Muscle layer of colon (tissue), 2 donors: ENCODE results near the gene SCUBE1.

Source experiments
- H3K27ac ChIP-seq: one replicate; pipeline ENCODE4 v1.7.0; 2013; ENCODE audit warnings: low read depth, mild to moderate bottlenecking, low read length, moderate library complexity
- H3K27me3 ChIP-seq, 2 donors: one replicate each; pipeline ENCODE4 v1.7.0; 2013; ENCODE audit warnings: low read length in 2 of 2, mild to moderate bottlenecking in 2 of 2; ENCODE audit not compliant: insufficient read depth in 2 of 2, control insufficient read depth in 1 of 2
- H3K36me3 ChIP-seq: one replicate; pipeline ENCODE4 v1.7.0; 2013; ENCODE audit warnings: mild to moderate bottlenecking, low read length; ENCODE audit not compliant: insufficient read depth
- H3K4me1 ChIP-seq: one replicate; pipeline ENCODE4 v1.7.0; 2013; ENCODE audit warnings: mild to moderate bottlenecking, low read length; ENCODE audit not compliant: insufficient read depth
- H3K4me3 ChIP-seq, 2 donors: one replicate each; pipeline ENCODE4 v1.7.0; 2013; ENCODE audit warnings: low read length in 2 of 2, low read depth in 1 of 2, mild to moderate bottlenecking in 1 of 2, moderate library complexity in 1 of 2
- H3K9ac ChIP-seq: one replicate; pipeline ENCODE4 v1.7.0; 2013; ENCODE audit warnings: low read length
- H3K9me3 ChIP-seq: one replicate; pipeline ENCODE4 v1.7.0; 2013; ENCODE audit warnings: mild to moderate bottlenecking, low read length
- donor health status: abdominal sarcoma.
- donor health status: Adenocarcinoma of cecum.

SCUBE1 gene

GRCh38 chr22:43263645-43264514, 79.3 kb downstream of the SCUBE1 start:
- peaks cover 0 to 12% of the 10 kb centered on the region in 2 donors for H3K27me3 ChIP-seq
- no peak overlapping the region for H3K9ac ChIP-seq
- no peaks in the 10 kb centered on the region for H3K9me3 ChIP-seq
- H3K4me1 ChIP-seq: peaks cover 9% of the 10 kb centered on the region
- no peak overlapping the region for H3K27ac ChIP-seq
- no peaks in the 10 kb centered on the region for H3K36me3 ChIP-seq
- H3K4me3 ChIP-seq: no peak overlapping the region

GRCh38 chr22:43262990-43263644, 80.1 kb downstream of the SCUBE1 start:
- no peak overlapping the region for H3K27ac ChIP-seq
- no peak overlapping the region for H3K4me3 ChIP-seq
- peaks cover 9% of the 10 kb centered on the region for H3K4me1 ChIP-seq
- H3K36me3 ChIP-seq: no peaks in the 10 kb centered on the region
- no peak overlapping the region for H3K9ac ChIP-seq
- no peaks in the 10 kb centered on the region for H3K9me3 ChIP-seq
- H3K27me3 ChIP-seq: peaks cover 0 to 6% of the 10 kb centered on the region in 2 donors

GRCh38 chr22:43260331-43261231, 82.6 kb downstream of the SCUBE1 start:
- H3K4me1 ChIP-seq: peaks cover 9% of the 10 kb centered on the region
- no peaks in the 10 kb centered on the region for H3K9me3 ChIP-seq
- no peak overlapping the region for H3K27ac ChIP-seq
- no peak overlapping the region for H3K9ac ChIP-seq
- H3K36me3 ChIP-seq: no peaks in the 10 kb centered on the region
- no peak overlapping the region for H3K4me3 ChIP-seq
- H3K27me3 ChIP-seq: no peaks in the 10 kb centered on the region

- Histone ChIP-seq H3K36me3 (no peaks in the 10 kb centered on the region), H3K27ac (no peak overlapping the region), H3K27me3 (no peaks in the 10 kb centered on the region), H3K4me3 (no peak overlapping the region), H3K9ac (no peak overlapping the region), H3K4me1 (no peaks in the 10 kb centered on the region), H3K9me3 (no peaks in the 10 kb centered on the region)
These were observed 85.2 kb downstream of the SCUBE1 start for GRCh38 chr22:43257961-43258360.

GRCh38 chr22:43257549-43257948, 85.6 kb downstream of the SCUBE1 start:
- Histone ChIP-seq H3K9ac (no peak overlapping the region), H3K4me1 (no peaks in the 10 kb centered on the region), H3K27me3 (no peaks in the 10 kb centered on the region), H3K9me3 (no peaks in the 10 kb centered on the region), H3K4me3 (no peak overlapping the region), H3K27ac (no peak overlapping the region), H3K36me3 (no peaks in the 10 kb centered on the region)

- Histone ChIP-seq H3K27me3 (no peaks in the 10 kb centered on the region), H3K9me3 (no peaks in the 10 kb centered on the region), H3K4me1 (no peaks in the 10 kb centered on the region), H3K9ac (no peak overlapping the region), H3K36me3 (no peaks in the 10 kb centered on the region), H3K27ac (no peak overlapping the region), H3K4me3 (no peak overlapping the region)
These were observed 86.1 kb downstream of the SCUBE1 start for GRCh38 chr22:43256976-43257545.

- Histone ChIP-seq H3K9me3 (no peaks in the 10 kb centered on the region), H3K4me1 (no peaks in the 10 kb centered on the region), H3K4me3 (no peak overlapping the region), H3K36me3 (no peaks in the 10 kb centered on the region), H3K27me3 (no peaks in the 10 kb centered on the region), H3K9ac (no peak overlapping the region), H3K27ac (no peak overlapping the region)
These were observed 86.6 kb downstream of the SCUBE1 start for GRCh38 chr22:43256569-43256968.

GRCh38 chr22:43255299-43255698, 87.9 kb downstream of the SCUBE1 start:
- no peaks in the 10 kb centered on the region for H3K27me3 ChIP-seq
- H3K9ac ChIP-seq: no peak overlapping the region
- no peaks in the 10 kb centered on the region for H3K9me3 ChIP-seq
- no peak overlapping the region for H3K27ac ChIP-seq
- H3K4me3 ChIP-seq: no peak overlapping the region
- no peaks in the 10 kb centered on the region for H3K36me3 ChIP-seq
- H3K4me1 ChIP-seq: no peaks in the 10 kb centered on the region

GRCh38 chr22:43253839-43254238, 89.3 kb downstream of the SCUBE1 start:
- Histone ChIP-seq H3K4me3 (no peak overlapping the region), H3K4me1 (no peaks in the 10 kb centered on the region), H3K27me3 (no peaks in the 10 kb centered on the region), H3K9ac (no peak overlapping the region), H3K36me3 (no peaks in the 10 kb centered on the region), H3K27ac (no peak overlapping the region), H3K9me3 (no peaks in the 10 kb centered on the region)

- Histone ChIP-seq H3K9me3 (no peaks in the 10 kb centered on the region), H3K27ac (no peak overlapping the region), H3K4me1 (no peaks in the 10 kb centered on the region), H3K27me3 (no peaks in the 10 kb centered on the region), H3K36me3 (no peaks in the 10 kb centered on the region), H3K4me3 (no peak overlapping the region), H3K9ac (no peak overlapping the region)
These were observed 90.9 kb downstream of the SCUBE1 start for GRCh38 chr22:43252319-43252718.
